ENCODE data around the gene PRKX. TPM values are rescaled to one million over a fixed set of nuclear protein-coding genes. Genes with fewer than 3 reads are reported as not detected.

Gene PRKX
- total RNA-seq, 4 donors from 2014 or later, result 7.3 to 52.8 (median 20.7) TPM

DNA sequence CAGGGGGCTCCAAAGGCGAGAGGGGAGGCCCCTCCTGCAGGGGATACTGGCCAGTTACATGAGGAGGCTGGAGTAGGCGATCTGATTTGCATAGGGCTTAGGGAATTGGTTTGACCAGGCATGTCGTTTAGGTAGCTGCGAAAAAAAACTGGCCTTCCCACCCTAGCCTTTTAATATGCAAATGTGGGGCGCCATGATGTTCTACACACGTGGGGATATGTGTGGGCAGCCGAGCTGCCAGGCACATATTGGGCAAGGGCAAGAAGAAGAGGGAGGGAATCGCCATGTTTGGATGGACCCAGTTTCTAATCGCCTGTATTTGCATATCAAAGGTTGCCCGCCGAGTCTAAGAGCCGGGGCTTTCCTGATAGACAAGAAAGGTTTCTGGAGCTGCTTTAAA, 121.3 kb downstream of the PRKX start:
- Histone ChIP-seq H3K4me3 (no peak overlapping the region), H3K27me3 (no peaks in the 10 kb centered on the region), H3K36me3 (no peaks in the 10 kb centered on the region), H3K27ac (no peak overlapping the region), H3K9me3 (no peaks in the 10 kb centered on the region), H3K4me1 (no peaks in the 10 kb centered on the region)
- TF ChIP-seq, protein P1, sequence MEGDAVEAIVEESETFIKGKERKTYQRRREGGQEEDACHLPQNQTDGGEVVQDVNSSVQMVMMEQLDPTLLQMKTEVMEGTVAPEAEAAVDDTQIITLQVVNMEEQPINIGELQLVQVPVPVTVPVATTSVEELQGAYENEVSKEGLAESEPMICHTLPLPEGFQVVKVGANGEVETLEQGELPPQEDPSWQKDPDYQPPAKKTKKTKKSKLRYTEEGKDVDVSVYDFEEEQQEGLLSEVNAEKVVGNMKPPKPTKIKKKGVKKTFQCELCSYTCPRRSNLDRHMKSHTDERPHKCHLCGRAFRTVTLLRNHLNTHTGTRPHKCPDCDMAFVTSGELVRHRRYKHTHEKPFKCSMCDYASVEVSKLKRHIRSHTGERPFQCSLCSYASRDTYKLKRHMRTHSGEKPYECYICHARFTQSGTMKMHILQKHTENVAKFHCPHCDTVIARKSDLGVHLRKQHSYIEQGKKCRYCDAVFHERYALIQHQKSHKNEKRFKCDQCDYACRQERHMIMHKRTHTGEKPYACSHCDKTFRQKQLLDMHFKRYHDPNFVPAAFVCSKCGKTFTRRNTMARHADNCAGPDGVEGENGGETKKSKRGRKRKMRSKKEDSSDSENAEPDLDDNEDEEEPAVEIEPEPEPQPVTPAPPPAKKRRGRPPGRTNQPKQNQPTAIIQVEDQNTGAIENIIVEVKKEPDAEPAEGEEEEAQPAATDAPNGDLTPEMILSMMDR (IDR thresholded peaks at IDR 0.05), result no peak
- TF ChIP-seq POLR2A (IDR thresholded peaks at IDR 0.05), result no peak
- no peak for DNase-seq

DNA sequence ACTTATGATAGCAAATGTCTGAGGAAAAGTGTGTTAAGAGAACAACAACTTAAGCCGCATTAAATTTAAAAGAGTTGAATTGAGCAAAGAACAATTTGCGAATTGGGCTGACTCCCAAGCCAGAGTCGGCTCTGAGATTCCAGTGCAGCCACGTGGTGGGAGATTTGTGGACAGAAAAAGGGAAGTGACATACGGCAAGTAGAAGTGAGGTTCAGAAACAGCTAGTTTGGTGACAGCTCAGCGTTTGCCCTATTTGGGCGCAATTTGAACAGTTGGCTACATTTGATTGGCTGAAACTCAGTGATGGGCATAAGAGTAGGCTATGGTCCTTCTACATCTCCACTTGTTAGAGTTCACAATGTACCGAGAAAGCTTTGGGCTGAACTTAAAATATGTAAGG, 124.0 kb downstream of the PRKX start:
- no peak for DNase-seq
- no peak overlapping the region for H3K4me3 ChIP-seq

GRCh38 chrX:3585719-3586118, 127.7 kb downstream of the PRKX start:
- no peaks in the 10 kb centered on the region for H3K9me3 ChIP-seq
- no peak overlapping the region for H3K4me3 ChIP-seq
- TF ChIP-seq, protein P1 (IDR thresholded peaks at IDR 0.05), result no peak
- TF ChIP-seq POLR2A (IDR thresholded peaks at IDR 0.05), result no peak
- no peak overlapping the region for H3K27ac ChIP-seq
- no peaks in the 10 kb centered on the region for H3K4me1 ChIP-seq
- no peaks in the 10 kb centered on the region for H3K36me3 ChIP-seq
- no peaks in the 10 kb centered on the region for H3K27me3 ChIP-seq
- no peak for DNase-seq

More for the DNA sequence above, 124.0 kb downstream of the PRKX start:
- Histone ChIP-seq H3K27ac (no peak overlapping the region), H3K36me3 (no peaks in the 10 kb centered on the region), H3K9me3 (no peaks in the 10 kb centered on the region), H3K4me1 (no peaks in the 10 kb centered on the region), H3K27me3 (no peaks in the 10 kb centered on the region)
- TF ChIP-seq POLR2A (IDR thresholded peaks at IDR 0.05), result no peak
- TF ChIP-seq, protein P1 (IDR thresholded peaks at IDR 0.05), result no peak

DNA sequence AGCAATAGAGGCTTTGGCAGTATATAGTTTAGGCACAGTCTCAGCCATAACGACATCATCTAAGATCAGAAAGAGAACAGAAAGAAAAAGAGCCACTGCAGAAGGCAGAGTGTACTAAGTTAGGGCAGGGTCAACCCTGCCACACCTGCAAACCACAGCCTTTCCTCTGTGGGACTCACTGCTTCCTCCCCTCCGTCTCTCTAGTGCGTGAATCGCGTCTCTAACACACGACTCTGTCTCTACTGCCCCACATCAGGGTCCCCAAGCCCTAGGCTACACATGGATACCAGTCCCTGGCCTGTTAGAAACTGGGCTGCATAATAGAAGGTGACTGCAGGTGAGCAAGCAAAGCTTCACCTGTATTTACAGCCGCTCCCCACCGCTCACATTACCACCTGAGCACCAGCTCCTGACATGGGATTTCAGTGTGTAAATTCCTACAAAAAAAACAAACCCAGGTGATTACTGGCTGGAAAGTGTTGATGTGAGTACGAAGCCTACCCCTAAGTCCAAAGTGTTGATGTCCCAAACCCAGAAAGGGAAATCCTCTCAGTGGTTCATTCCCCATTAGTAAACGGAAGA, 128.9 kb downstream of the PRKX start:
- no peak for DNase-seq
- TF ChIP-seq POLR2A (IDR thresholded peaks at IDR 0.05), result no peak
- TF ChIP-seq, protein P1 (IDR thresholded peaks at IDR 0.05), result no peak
- Histone ChIP-seq H3K36me3 (no peaks in the 10 kb centered on the region), H3K4me1 (no peaks in the 10 kb centered on the region), H3K27me3 (no peaks in the 10 kb centered on the region), H3K9me3 (no peaks in the 10 kb centered on the region), H3K4me3 (no peak overlapping the region), H3K27ac (no peak overlapping the region)

- no peaks in the 10 kb centered on the region for H3K36me3 ChIP-seq
- H3K4me1 ChIP-seq, result no peaks in the 10 kb centered on the region
- H3K9me3 ChIP-seq, result no peaks in the 10 kb centered on the region
- no peak for TF ChIP-seq POLR2A (IDR thresholded peaks at IDR 0.05)
- TF ChIP-seq, protein P1 (IDR thresholded peaks at IDR 0.05), result no peak
- H3K4me3 ChIP-seq, result no peak overlapping the region
- no peaks in the 10 kb centered on the region for H3K27me3 ChIP-seq
- no peak for DNase-seq
- no peak overlapping the region for H3K27ac ChIP-seq
These were observed 131.0 kb downstream of the PRKX start for GRCh38 chrX:3582451-3582850.
